Measurements from ENCODE around the gene RASGRP4.

RASGRP4 gene

GRCh38 chr19:38458991-38459390 lies 33.0 kb upstream of the RASGRP4 start:
- no peak overlapping the region for H3K4me3 ChIP-seq (ENCODE audit: low read length, poor library complexity, severe bottlenecking)
- TF ChIP-seq CTCF (conservative IDR thresholded peaks at IDR 0.05; ENCODE audit: low read length), result no peak
- no peak for TF ChIP-seq EZH2phosphoT487 (IDR thresholded peaks at IDR 0.05; ENCODE audit: borderline replicate concordance)
- H3K9me3 ChIP-seq (ENCODE audit: insufficient read depth, low read depth, low read length), result no peaks in the 10 kb centered on the region
- no peaks in the 10 kb centered on the region for H3F3A ChIP-seq (ENCODE audit: low read depth)
- H3K36me3 ChIP-seq (ENCODE audit: insufficient read depth, low read length), result no peaks in the 10 kb centered on the region
- no peaks in the 10 kb centered on the region for H3K79me2 ChIP-seq (ENCODE audit: insufficient read depth, low read length)
- no peaks in the 10 kb centered on the region for H3K27me3 ChIP-seq (ENCODE audit: insufficient read depth, low read length, poor library complexity, severe bottlenecking)
- H4K20me1 ChIP-seq (ENCODE audit: insufficient read depth, low read length, poor library complexity, severe bottlenecking), result no peaks in the 10 kb centered on the region
- no peaks in the 10 kb centered on the region for H3K4me1 ChIP-seq (ENCODE audit: insufficient read depth, low read length, poor library complexity, severe bottlenecking)
- H3K9ac ChIP-seq (ENCODE audit: low read depth, low read length, poor library complexity, severe bottlenecking), result no peak overlapping the region
- H3K4me2 ChIP-seq (ENCODE audit: low read depth, low read length, poor library complexity, severe bottlenecking), result no peak overlapping the region
- no peak overlapping the region for H2AFZ ChIP-seq (ENCODE audit: low read length)
- H3K9me2 ChIP-seq (replicated peaks; ENCODE audit: low read depth, low read length), result no peaks in the 10 kb centered on the region

- H2AFZ ChIP-seq (ENCODE audit: low read length), result no peak overlapping the region
- TF ChIP-seq CTCF (conservative IDR thresholded peaks at IDR 0.05; ENCODE audit: low read length) (no peak), EZH2phosphoT487 (IDR thresholded peaks at IDR 0.05; ENCODE audit: borderline replicate concordance) (no peak)
- H3K9ac ChIP-seq (ENCODE audit: low read depth, low read length, poor library complexity, severe bottlenecking), result no peak overlapping the region
- no peaks in the 10 kb centered on the region for H3K36me3 ChIP-seq (ENCODE audit: insufficient read depth, low read length)
- H4K20me1 ChIP-seq (ENCODE audit: insufficient read depth, low read length, poor library complexity, severe bottlenecking), result no peaks in the 10 kb centered on the region
- no peaks in the 10 kb centered on the region for H3K9me2 ChIP-seq (replicated peaks; ENCODE audit: low read depth, low read length)
- no peaks in the 10 kb centered on the region for H3K4me1 ChIP-seq (ENCODE audit: insufficient read depth, low read length, poor library complexity, severe bottlenecking)
- H3K4me3 ChIP-seq (ENCODE audit: low read length, poor library complexity, severe bottlenecking), result no peak overlapping the region
- H3K9me3 ChIP-seq (ENCODE audit: insufficient read depth, low read depth, low read length), result no peaks in the 10 kb centered on the region
- H3K79me2 ChIP-seq (ENCODE audit: insufficient read depth, low read length), result no peaks in the 10 kb centered on the region
- H3K27me3 ChIP-seq (ENCODE audit: insufficient read depth, low read length, poor library complexity, severe bottlenecking), result no peaks in the 10 kb centered on the region
- no peaks in the 10 kb centered on the region for H3F3A ChIP-seq (ENCODE audit: low read depth)
- H3K4me2 ChIP-seq (ENCODE audit: low read depth, low read length, poor library complexity, severe bottlenecking), result no peak overlapping the region
Measured at GRCh38 chr19:38457690-38458405, 31.8 kb upstream of the RASGRP4 start.

- Histone ChIP-seq H3K36me3 (ENCODE audit: insufficient read depth, low read length) (no peaks in the 10 kb centered on the region), H3K9ac (ENCODE audit: low read depth, low read length, poor library complexity, severe bottlenecking) (no peak overlapping the region)
- TF ChIP-seq CTCF (conservative IDR thresholded peaks at IDR 0.05; ENCODE audit: low read length), result no peak
- no peak for TF ChIP-seq EZH2phosphoT487 (IDR thresholded peaks at IDR 0.05; ENCODE audit: borderline replicate concordance)
Measured at GRCh38 chr19:38457202-38457601, 31.2 kb upstream of the RASGRP4 start.

More at GRCh38 chr19:38457202-38457601, 31.2 kb upstream of the RASGRP4 start:
- Histone ChIP-seq H3K4me3 (ENCODE audit: low read length, poor library complexity, severe bottlenecking) (no peak overlapping the region), H3K9me2 (replicated peaks; ENCODE audit: low read depth, low read length) (no peaks in the 10 kb centered on the region), H3K79me2 (ENCODE audit: insufficient read depth, low read length) (no peaks in the 10 kb centered on the region), H2AFZ (ENCODE audit: low read length) (no peak overlapping the region), H3K27me3 (ENCODE audit: insufficient read depth, low read length, poor library complexity, severe bottlenecking) (no peaks in the 10 kb centered on the region), H4K20me1 (ENCODE audit: insufficient read depth, low read length, poor library complexity, severe bottlenecking) (no peaks in the 10 kb centered on the region), H3K4me2 (ENCODE audit: low read depth, low read length, poor library complexity, severe bottlenecking) (no peak overlapping the region), H3F3A (ENCODE audit: low read depth) (no peaks in the 10 kb centered on the region), H3K4me1 (ENCODE audit: insufficient read depth, low read length, poor library complexity, severe bottlenecking) (no peaks in the 10 kb centered on the region), H3K9me3 (ENCODE audit: insufficient read depth, low read depth, low read length) (no peaks in the 10 kb centered on the region)
